GM19372 (cell line): Measurements from ENCODE around the gene PTPRT.
"Not testable (repeated sequence)": the region's sequence is repeated elsewhere in the genome, so short reads cannot be mapped to it uniquely, and the experiment has no call there.

Experiments used
- ATAC-seq: cut with Tn5 transposase; IDR thresholded peaks from one replicate; pipeline ENCODE4 v1.9.1; 2021; ENCODE audit warnings: mild to moderate bottlenecking, low read depth, moderate library complexity; ENCODE audit not compliant: unreplicated experiment

Gene PTPRT

GRCh38 chr20:43187476-43188233 lies 2.1 kb downstream of the PTPRT start:
- no peak for ATAC-seq

DNA sequence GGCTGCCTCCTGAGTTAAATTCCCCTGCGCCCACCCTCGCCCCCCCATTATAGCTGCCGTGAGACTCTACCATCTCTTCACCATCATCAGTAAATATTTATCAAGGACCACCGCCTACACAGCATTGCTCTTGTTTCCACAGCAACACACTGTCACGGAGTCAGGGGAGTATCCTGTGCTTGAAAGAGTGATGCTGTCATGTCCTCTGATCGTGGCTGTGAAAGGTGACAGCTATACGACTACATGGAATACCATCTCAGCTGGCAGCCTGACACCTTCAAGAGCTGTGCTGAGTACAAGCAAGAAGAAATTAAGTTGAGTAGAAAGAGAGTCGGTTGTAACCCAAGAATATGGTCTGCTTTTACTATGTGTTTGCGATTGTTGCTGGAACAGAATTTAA lies 3.4 kb downstream of the PTPRT start:
- no peak for ATAC-seq

GRCh38 chr20:43185901-43186300 lies 3.8 kb downstream of the PTPRT start:
- ATAC-seq = no peak

DNA sequence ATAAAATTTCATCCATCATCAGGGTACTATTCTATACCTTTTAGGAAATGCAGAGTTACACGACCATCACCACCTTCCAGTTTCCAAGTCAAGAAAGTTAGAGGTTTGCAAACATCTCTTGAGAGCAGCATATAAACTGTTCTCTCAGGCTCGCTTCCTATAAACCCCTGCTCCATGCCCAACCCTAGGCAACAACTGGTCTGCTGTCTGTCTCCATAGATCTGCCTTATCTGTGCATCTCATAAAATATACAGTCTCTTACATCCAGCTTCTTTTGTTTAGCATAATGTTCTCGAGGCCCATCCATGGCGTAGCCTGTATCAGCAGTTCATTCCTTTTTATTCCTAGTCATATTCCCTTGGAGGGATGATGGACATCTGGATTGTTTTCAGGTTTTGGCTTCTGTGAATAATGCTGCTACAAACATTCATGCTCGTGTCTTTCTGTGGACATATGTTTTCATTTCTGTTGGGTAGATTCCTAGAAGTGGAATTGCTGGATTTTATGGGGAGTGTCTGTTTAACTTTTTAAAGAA lies 6.1 kb downstream of the PTPRT start:
- ATAC-seq = no peak

DNA sequence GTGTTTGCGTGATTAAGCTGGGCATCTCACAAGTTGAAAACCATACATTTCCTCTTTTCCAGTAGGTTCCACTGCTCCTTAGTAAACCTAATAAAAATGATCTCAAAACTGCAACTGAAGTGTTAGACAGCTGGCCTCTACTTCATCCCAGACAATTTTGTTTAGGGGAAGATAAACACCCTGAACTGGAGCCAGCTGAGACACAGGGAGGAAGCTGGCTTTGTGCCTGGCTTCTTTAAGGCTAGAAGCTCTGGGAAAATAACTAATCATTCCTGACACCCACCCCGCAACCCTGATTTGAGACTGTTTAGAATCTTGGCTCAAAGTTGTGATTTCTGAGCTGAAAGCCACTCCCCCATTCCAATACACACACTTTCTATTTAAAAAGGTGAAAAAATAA lies 11.6 kb downstream of the PTPRT start:
- ATAC-seq = no peak

- no peak for ATAC-seq
Measured at GRCh38 chr20:43176726-43177125, 13.0 kb downstream of the PTPRT start.

DNA sequence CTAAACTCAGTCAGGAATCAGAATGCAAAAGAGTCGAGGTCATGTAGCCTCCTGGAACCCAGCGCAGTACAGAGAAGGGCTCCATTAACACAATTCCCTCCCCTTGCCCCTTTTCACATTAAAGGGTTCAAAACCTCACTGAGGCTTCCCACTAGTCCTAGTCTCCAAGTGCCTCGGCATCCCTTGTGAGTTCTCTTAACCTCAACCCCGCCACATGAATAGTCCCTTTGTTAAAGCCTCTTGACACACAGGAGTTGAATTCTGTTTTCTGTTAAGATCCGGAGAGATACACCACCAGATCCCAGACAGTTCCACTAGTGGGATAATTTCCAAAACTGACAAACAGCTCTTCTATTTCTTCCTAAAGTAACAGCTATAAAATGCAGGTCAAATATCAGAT lies 17.8 kb downstream of the PTPRT start:
- ATAC-seq = no peak

GRCh38 chr20:43170771-43171170 lies 18.9 kb downstream of the PTPRT start:
- no peak for ATAC-seq

- ATAC-seq = no peak
Measured at GRCh38 chr20:43167615-43168014, 22.1 kb downstream of the PTPRT start.

- no peak for ATAC-seq
Measured at GRCh38 chr20:43167021-43167420, 22.7 kb downstream of the PTPRT start.

DNA sequence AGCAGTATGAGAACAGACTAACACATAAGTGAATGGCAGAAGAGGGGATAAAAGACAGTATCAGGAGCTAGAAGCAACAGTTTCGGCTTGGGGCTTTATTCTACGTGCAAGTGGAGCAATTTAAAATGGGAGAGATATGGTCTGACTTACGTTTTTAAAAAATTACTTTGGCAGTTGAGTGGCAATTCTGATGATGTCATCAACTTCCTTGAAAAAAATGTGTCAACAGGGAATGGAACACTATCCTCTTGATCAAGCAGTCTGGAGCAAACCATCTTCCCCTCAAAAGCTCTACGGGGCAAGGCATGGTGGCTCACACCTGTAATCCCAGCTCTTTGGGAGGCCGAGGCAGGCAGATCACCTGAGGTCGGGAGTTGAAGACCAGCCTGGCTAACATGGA lies 24.1 kb downstream of the PTPRT start:
- ATAC-seq = no peak

DNA sequence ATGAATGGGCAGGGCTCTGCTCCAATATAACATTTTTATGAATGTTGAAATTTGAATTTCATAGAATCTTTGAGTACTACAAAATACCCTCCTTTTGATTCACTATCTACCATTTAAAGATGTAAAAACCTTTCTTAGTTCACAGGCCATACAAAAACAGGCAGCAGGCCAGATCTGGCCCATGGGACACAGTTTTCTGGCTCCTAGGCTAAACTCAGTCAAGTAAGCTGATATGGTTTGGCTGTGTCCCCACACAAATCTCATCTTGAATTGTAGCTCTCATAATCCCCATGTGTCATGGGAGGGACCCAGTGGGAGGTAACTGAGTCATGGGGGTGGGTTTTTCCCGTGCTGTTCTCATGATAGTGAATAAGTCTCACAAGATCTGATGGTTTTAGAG lies 25.0 kb downstream of the PTPRT start:
- ATAC-seq = not testable (repeated sequence)

DNA sequence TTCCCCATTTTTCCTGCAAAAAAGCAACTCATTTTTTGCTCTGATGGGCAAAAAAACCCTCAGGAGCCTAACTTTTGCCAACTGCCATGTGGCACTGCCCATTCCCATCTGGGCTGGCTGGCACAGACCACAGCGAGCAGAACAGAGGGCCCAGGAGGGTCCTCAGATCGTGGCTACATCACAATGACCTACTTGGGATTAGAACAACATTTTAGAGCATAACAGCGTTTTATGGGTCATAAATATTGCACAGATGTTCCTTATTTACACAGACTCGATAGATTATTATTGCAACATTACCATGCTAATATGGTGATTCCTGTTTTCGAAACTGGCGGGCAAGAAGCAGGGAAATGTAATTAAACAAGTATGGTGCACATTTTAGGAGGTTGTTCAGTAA lies 28.0 kb downstream of the PTPRT start:
- ATAC-seq = no peak

- no peak for ATAC-seq
Measured at GRCh38 chr20:43160941-43161340, 28.8 kb downstream of the PTPRT start.

GRCh38 chr20:43159994-43160393 lies 29.7 kb downstream of the PTPRT start:
- ATAC-seq = no peak

DNA sequence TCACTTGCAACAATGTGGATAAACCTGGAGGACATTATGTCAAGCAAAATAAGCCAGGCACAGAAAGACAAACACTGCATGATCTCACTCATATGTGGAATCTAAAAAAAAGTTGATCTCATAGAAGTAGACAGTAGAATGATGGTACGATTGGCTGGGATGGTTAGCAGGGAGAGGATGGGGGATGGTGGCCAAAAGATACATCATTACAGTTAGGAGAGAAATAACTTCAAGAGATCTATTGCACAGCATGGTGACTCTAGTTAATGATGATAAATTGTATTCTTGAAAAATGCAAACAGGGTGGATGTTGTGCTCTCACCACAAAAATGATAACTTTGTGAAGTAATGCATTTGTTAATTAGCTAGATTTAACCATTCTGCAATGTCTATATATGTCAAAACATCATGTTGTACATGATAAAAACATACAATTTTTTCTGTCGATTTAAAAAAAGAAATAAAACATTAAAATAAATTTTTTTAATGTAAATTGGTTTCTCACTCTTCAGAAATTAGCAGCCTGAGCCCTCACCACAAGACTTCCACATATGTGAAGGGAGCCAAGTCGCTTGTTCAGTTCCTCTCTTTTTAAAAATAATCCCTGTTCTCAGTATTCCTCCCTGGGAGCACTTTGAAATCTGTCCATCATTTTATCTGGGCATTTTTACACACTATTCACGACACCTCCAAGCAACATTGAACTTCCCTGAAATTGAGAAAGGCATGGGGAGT lies 34.2 kb downstream of the PTPRT start:
- no peak for ATAC-seq

DNA sequence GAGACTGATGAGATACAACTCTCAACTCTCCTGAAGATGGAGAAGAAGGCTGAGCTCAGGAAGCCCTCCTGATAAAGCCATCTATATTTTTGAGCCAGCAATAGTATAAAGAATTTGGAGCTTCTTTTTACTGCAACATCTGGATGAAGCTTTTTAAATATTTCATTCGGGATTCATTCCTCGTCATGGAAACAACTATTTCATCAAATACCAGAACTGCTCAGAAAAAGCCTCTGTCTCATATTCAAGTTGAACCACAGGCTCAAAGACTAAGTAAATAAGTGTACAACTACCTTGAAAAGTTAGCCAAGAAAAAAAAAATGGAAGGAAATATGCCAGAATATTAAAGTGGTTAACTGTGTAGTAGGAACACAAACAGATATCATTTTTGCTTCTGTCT lies 37.8 kb downstream of the PTPRT start:
- ATAC-seq = no peak

DNA sequence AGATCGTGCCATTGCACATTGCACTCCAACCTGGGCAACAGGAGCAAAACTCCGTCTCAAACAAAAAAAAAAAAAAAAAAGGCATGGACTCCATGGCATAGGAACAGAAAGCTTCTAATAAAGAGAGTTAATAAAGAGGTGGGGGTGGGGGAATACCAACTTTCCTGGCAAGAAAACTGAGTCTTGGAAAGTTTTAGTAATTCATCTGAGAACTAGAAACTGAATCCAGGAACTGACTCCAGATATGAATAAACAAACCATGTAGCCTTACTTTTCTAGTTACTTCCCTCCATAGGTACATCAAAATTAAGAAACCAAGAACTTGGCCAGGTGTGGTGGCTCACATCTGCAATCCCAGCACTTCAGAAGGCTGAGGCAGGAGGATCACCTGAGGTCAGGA lies 38.5 kb downstream of the PTPRT start:
- no peak for ATAC-seq

DNA sequence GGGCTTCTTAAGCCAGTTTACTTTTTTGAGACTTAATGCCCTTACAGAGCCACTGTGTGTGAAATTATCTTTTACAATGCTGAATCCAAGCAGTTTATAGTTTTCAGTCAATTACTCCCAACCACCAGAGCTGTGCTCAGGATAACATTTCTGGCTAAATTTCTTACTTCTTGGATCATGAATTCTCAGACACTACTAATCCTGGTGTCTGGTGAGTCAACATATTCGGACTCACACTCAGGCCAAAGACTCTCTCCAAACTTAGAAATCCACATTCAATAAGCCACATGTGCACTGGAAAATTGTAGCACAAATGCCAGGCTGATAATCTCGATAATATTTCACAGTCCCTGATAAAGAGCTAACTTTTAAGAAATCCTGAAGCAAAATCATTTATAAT lies 49.0 kb downstream of the PTPRT start:
- no peak for ATAC-seq

GRCh38 chr20:43138061-43138770 lies 51.5 kb downstream of the PTPRT start:
- ATAC-seq = no peak

DNA sequence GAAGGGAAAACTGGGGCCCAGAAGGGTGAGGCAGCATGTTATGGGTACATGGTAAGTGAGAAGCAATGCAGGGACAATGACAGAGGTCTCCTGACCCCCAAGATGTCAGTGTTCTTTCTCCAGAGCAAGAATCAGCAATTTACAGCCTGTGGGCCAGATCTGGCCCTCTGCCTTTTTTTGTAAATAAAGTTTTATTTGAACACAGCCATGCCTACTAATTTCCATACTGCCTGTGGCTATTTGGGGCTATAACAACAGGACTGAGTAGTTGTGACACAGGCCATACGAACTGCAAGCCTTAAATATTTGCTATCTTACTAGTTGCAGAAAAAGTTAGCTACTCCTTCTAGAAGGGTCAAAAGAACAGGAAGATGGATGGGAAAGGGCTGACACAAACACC lies 52.5 kb downstream of the PTPRT start:
- ATAC-seq = no peak
